Right ventricle myocardium inferior (tissue), 1 donor: Measurements from ENCODE around the gene LIPC. TPM values are rescaled to one million over a fixed set of nuclear protein-coding genes. Genes with fewer than 3 reads are reported as not detected.

Experiments used
- ATAC-seq: fragments of 200-7000 bp; cut with Tn5 transposase; one replicate; pipeline ENCODE4 v1.9.1; 2020; ENCODE audit warnings: mild to moderate bottlenecking, moderate library complexity
- DNase-seq: peaks from one replicate; pipeline ENCODE4 v3.0.0; 2021; ENCODE audit errors: missing footprints
- intact Hi-C: fragments of 100-400 bp; cut with DNase I; formaldehyde crosslinking; loops from one replicate; pipeline ENCODE4 v1.11.0; 2022
- total RNA-seq: library from RNA; stranded (reverse); fragmentation: NEBNext Ultra II Directional; extraction: Animal tissue kit (Norgen Biotek cat#: 25700); gene quantifications from one replicate; pipeline ENCODE4 v1.2.1, GENCODE V29; 2021
- donor health status: DM: no; HTN: yes; CAD: no; lungs with severe emphysema.

The LIPC gene
- total RNA-seq, 1 donor from 2014 or later = 0.70 TPM

DNA sequence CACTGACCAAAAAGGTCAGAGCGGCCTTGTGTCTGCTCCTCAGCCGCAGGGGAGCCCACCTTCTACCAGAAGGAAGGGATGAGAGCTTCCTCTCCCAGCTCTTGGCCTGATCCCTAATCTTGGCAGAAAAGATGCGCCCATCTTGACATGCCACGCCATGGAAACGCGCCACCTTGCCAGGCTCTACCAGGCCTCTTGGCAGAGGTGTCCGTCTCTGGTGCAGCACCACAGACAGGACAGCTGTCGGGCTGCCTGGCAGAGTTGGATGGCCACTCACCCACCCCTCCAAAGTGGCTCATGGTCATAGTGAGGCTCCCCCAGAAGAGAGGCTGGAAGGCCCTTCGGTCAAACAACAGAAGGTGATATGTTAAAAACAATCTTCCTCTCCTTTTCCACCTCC, 105.2 kb downstream of the LIPC start:
- intact Hi-C loops = no loop called here
- ATAC-seq (no peak), DNase-seq (no peak)

DNA sequence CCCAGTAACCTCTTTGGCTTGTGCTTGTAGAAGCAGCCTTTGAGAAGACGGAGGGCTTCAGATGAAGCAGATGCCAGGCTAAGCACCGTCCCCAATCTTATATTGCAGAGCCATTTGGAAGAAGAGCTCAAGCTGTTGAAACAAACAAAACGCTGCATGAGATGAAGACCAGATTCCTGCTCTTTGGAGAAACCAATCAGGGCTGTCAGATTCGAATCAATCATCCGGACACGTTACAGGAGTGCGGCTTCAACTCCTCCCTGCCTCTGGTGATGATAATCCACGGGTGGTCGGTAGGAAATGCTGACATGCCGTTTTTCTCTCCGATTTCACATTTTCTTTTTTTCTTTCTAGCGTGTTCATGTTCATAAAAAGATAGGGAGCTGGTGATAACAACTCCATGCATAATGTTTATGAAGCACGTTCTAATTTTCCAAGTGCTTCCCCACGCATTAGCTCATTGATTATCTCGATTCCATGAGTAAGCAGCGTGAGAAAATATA, 106.5 kb downstream of the LIPC start:
- DNase-seq (no peak), ATAC-seq (no peak)
- intact Hi-C loops = no loop called here

DNA sequence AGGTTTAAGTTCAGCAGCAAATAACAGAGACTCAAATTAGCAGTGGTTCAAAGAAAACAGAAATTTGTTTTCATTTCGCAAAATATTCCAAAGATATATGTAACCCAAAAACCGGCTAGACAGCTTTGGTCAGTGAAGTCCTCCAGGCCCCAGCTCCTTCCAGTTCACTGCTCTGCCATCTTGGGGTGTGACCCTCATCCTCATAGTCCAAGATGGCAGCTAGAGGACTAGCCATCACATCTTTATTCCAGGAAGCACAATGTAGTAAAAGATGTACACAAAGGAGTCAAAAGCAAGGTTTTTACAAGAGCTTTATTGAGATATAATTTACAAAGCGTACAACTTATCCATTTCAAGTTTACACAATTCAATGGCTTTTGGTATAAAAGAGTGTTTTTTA, 107.1 kb downstream of the LIPC start:
- no peak for DNase-seq
- intact Hi-C loops = no loop called here
- no peak for ATAC-seq

DNA sequence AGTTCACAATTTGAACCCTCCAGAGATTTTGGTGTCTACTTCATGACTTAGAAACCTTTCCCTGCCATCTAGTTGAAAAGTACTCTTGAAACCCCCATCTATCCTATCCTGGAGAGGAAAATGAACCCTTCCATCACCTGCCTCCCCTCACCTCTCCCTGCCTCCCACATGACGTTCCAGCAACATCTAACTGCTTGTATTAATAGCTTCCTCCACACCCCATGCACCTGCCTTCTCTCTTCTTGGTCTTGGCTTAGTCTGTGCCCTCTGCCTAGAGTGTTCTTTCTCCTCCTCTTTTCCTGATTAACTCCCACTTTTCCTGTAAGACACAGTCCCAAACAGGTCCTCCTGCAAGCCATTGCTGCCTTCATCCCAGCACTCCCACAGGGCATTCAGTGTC, 107.8 kb downstream of the LIPC start:
- DNase-seq (no peak), ATAC-seq (no peak)
- intact Hi-C loops = no loop called here

DNA sequence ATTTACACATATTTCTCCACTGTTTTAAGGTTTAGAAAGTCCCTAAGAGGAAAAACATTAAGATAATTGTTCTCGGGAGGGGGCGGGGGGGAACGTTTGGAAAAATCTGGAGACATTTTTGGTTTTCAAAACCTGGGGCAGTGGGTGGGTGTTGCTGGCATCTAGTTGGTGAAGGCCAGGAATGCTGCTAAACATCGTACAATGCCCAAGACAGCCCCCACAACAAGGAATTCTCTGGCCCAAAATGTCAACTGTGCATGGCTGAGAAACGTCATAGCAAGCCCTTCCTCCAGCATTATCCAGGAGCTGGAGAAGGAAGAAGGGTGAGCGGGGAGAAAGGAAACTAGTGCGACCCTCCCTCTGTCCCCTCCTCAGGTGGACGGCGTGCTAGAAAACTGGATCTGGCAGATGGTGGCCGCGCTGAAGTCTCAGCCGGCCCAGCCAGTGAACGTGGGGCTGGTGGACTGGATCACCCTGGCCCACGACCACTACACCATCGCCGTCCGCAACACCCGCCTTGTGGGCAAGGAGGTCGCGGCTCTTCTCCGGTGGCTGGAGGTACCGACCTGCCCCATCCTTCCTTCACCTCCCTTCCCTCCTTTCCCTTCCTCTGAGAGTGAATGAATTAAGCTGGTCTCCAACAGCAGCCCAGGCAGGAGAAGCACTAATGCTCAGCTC, 109.8 kb downstream of the LIPC start:
- intact Hi-C loops = loop anchor here (10.0 kb wide), 1 partner anchor 203 kb away; the partner anchor contains the start of gene ADAM10
- no peak for DNase-seq
- ATAC-seq = no peak

DNA sequence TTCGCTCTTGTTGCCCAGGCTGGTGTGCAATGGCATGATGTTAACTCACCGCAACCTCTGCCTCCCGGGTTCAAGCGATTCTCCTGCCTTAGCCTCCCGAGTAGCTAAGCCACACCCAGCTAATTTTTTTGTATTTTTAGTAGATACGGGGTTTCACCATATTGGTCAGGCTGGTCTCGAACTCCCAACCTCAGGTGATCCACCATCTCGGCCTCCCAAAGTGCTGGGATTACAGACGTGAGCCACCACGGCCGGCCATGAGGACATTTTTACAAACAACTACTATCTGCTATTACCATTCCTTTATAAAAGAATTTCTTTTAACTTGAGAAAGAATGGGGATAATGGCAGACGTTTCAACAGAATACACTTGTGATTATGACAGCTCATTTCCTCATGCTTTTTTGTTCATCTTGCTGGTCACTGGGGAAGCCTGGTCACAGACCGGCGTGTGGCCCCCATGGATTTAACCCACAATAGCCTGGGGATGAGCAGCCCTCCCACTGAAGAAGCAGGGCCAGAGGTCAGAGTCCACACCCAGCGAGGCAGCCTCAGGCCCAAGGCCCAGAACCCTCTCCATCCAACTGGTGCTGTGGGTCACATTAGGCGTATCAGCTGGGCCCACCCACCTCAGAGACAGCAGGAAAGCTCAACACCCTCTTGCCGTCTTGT, 112.0 kb downstream of the LIPC start:
- no peak for ATAC-seq
- intact Hi-C loops = loop anchor here (10.0 kb wide), 1 partner anchor 201 kb away; the partner anchor contains the start of gene ADAM10
- DNase-seq = no peak

- no peak for ATAC-seq
- DNase-seq = no peak
- intact Hi-C loops = loop anchor here (5.0 to 10.0 kb wide), 3 partner anchors 123 to 317 kb away; partner anchors contain the start of gene ADAM10
Measured at GRCh38 chr15:58544756-58545155, 113.0 kb downstream of the LIPC start.

- ATAC-seq (no peak), DNase-seq (no peak)
- intact Hi-C loops = loop anchor here (1.0 to 10.0 kb wide), 4 partner anchors 17 to 318 kb away; partner anchors contain the start of gene ADAM10
Measured at GRCh38 chr15:58545307-58546065, 113.7 kb downstream of the LIPC start.

GRCh38 chr15:58546066-58546591, 114.3 kb downstream of the LIPC start:
- peak; percentile 72 for DNase-seq
- ATAC-seq = no peak

GRCh38 chr15:58546635-58547627, 115.1 kb downstream of the LIPC start:
- peak; percentile 90 for ATAC-seq
- intact Hi-C loops = loop anchor here (1.0 to 10.0 kb wide), 4 partner anchors 19 to 320 kb away; partner anchors contain the start of gene ADAM10

More at GRCh38 chr15:58546066-58546591, 114.3 kb downstream of the LIPC start:
- intact Hi-C loops = loop anchor here (1.0 to 10.0 kb wide), 4 partner anchors 18 to 319 kb away; partner anchors contain the start of gene ADAM10

DNA sequence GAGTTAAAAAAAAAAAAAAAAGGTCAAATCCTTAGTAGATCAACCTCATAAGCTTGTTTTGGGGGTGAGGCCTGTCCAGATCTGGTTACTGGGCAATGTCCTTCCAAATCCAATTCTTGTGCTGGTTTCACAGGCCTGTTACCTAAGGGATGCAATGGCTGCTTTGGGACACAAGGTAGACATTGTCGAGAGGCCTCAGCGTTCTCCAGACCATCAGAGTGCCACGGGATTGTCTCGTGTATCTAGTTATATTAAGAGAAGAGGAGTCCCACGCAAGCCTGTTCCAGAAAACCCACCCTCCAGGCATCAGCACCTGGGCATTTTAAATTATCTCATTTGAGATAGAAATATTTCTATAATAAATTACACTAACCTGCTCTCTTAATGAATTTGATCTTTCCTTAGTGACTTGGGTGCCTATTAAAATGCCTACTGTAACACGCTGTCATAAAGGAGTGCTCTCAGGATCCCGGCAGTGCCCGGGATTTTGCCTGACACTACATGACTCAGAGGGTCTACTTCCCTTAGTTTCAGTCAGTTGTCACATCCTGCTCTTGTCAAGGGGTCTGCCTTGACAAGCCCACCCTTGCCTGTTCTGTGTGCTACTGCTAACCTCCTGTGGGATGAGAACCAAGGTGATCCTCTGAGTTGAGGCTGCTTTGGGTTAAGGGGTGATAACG, 116.0 kb downstream of the LIPC start:
- ATAC-seq (no peak), DNase-seq (no peak)
- intact Hi-C loops = loop anchor here (5.0 to 10.0 kb wide), 3 partner anchors 120 to 320 kb away; partner anchors contain the start of gene ADAM10

More at GRCh38 chr15:58546635-58547627, 115.1 kb downstream of the LIPC start:
- no peak for DNase-seq

- intact Hi-C loops = loop anchor here (5.0 to 10.0 kb wide), 3 partner anchors 119 to 321 kb away; partner anchors contain the start of gene ADAM10
- peak; percentile 6 for ATAC-seq
- no peak for DNase-seq
Measured at GRCh38 chr15:58548308-58549012, 116.7 kb downstream of the LIPC start.

GRCh38 chr15:58549013-58549784, 117.4 kb downstream of the LIPC start:
- no peak for ATAC-seq
- DNase-seq = no peak
- intact Hi-C loops = loop anchor here (5.0 to 10.0 kb wide), 3 partner anchors 118 to 322 kb away; partner anchors contain the start of gene ADAM10

DNA sequence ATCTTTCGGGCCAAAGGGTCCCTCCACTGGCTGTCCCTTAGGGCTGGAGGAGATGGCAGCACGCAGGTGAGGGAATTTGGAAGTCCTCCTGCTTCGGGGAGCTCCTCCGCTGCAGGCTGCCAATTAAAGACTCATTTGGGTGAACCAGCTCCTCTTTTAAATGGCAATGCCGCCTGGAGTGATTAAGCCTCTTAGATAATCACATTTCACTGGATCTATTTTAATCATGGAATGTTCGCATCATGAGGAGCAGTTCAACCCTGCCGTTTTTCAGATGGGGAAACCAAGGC, 117.9 kb downstream of the LIPC start:
- no peak for ATAC-seq
- DNase-seq = no peak
- intact Hi-C loops = loop anchor here (5.0 to 10.0 kb wide), 4 partner anchors 48 to 322 kb away; partner anchors contain the start of gene ADAM10

- DNase-seq = no peak
- intact Hi-C loops = loop anchor here (5.0 kb wide), 1 partner anchor 46 kb away; no protein-coding TSS in a partner anchor
- no peak for ATAC-seq
Measured at GRCh38 chr15:58551084-58551763, 119.4 kb downstream of the LIPC start.
